Kidney (tissue), 14 donors: ENCODE measurements around the gene ABCC11. TPM values are rescaled to one million over a fixed set of nuclear protein-coding genes. Genes with fewer than 3 reads are reported as not detected.

ENCODE experiments used
- DNase-seq, 5 donors: peaks; one replicate each; pipeline ENCODE4 v3.0.0-alpha.2; 2013 to 2020
- FAIRE-seq: peaks from 2 replicates; lab custom pipeline; 2012; peaks lifted over from hg19 to GRCh38; lab: Jason Lieb, UNC
- H3K27ac ChIP-seq, 2 donors: one replicate each; pipeline ENCODE4 v1.7.0; 2013; ENCODE audit warnings: low read depth in 2 of 2, low read length in 2 of 2, inconsistent platforms in 1 of 2
- H3K27me3 ChIP-seq: one replicate; pipeline ENCODE4 v1.7.1; 2013; ENCODE audit warnings: low read length, inconsistent platforms; ENCODE audit not compliant: control insufficient read depth, insufficient read depth
- H3K36me3 ChIP-seq, 3 donors: one replicate each; pipeline versions ENCODE4 v1.7.0 to v1.7.1; 2013; ENCODE audit warnings: low read length in 3 of 3, control low read depth in 1 of 3, inconsistent platforms in 1 of 3; ENCODE audit not compliant: insufficient read depth in 3 of 3, control insufficient read depth in 2 of 3
- H3K4me1 ChIP-seq, 3 donors: one replicate each; pipeline versions ENCODE4 v1.7.0 to v1.7.1; 2013; ENCODE audit warnings: low read length in 3 of 3, inconsistent platforms in 1 of 3, low read depth in 1 of 3; ENCODE audit not compliant: control insufficient read depth in 2 of 3, insufficient read depth in 2 of 3
- H3K4me3 ChIP-seq, 3 donors: one replicate each; pipeline versions ENCODE4 v1.7.0 to v1.8.1; 2013; ENCODE audit warnings: low read length in 3 of 3, control low read depth in 1 of 3, inconsistent platforms in 1 of 3
- H3K9ac ChIP-seq, 3 donors: one replicate each; pipeline versions ENCODE4 v1.7.0 to v1.7.1; 2013; ENCODE audit warnings: low read length in 3 of 3, control low read depth in 1 of 3, inconsistent platforms in 1 of 3
- H3K9me3 ChIP-seq, 3 donors: one replicate each; pipeline versions ENCODE4 v1.7.0 to v1.7.1; 2013; ENCODE audit warnings: low read length in 3 of 3, control low read depth in 1 of 3, inconsistent platforms in 1 of 3; ENCODE audit not compliant: control insufficient read depth in 2 of 3, insufficient read depth in 1 of 3
- intact Hi-C: fragments of 100-400 bp; cut with DNase I; formaldehyde crosslinking; loops from one replicate; pipeline ENCODE4 v1.11.1; 2022
- polyA plus RNA-seq: library from polyadenylated mRNA; stranded (reverse); fragments of 350-450 nt; fragmentation: Illumina TruSeq; extraction: RNeasy Lipid Tissue Mini Kit (QIAGEN cat#74804); gene quantifications from one replicate; pipeline ENCODE4 v1.2.3, GENCODE V29; 2014; ENCODE audit warnings: low read depth, low replicate concordance; ENCODE audit not compliant: insufficient read depth
- total RNA-seq: library from RNA; stranded (reverse); fragmentation: NEBNext Ultra II Directional; extraction: Animal tissue kit (Norgen Biotek cat#: 25700); gene quantifications from one replicate; pipeline ENCODE4 v1.2.1, GENCODE V29; 2021
- TF ChIP-seq, protein P1 (sequence below): IDR thresholded peaks from 3 replicates; pipeline ENCODE4 v1.5.1; 2012; ENCODE audit warnings: mild to moderate bottlenecking, moderate library complexity, borderline replicate concordance; ENCODE audit not compliant: insufficient read depth; ENCODE audit errors: extremely low read depth
- donor health status: control.
- donor health status: control.
- donor health status: control.
- donor health status: control.
- donor health status: control.
- donor health status: DM: yes; HTN: yes; CAD: no.
- donor health status: Normal renal cell carcinoma (clear cell type).

Gene ABCC11
- total and polyA plus RNA-seq, 2 donors from 2014 or later: 0.09 TPM; not detected in 1

DNA sequence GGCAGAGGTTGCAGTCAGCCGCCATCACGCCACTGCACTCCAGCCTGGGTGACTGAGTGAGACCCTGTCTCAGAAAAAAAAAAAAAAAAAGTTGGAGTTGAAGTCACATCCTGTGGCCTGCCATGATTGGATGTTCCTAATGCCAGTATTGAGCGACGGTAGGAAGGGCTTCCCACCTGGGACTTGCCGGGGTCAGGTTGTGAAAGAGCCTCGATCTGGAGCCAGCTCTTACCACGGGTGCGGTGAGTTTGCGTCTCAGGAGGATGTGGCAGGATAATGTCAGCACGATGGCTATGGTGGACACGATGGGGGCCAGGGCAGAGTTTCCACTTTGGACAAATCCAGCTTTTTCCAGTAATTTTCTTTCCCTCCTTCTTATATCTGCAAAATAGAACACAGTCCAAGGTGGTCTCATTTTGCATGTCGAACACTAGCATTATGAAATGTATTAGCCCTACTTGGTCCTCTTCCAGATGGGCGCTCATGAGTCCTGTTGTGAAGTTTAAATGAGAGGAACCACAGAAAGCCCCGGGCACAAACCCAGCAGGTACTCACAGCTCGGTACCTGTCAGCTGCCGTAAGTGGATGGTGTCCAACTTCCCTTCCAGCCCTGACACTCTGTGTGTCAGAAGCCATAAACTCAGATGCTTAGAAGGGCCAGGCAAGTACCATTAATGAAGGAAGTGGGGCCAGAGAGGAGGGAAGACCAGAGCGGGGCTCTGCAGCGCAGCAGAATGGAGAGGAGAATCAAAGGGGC, 113.7 kb downstream of the ABCC11 start:
- DNase-seq: peak in 1 of 5 donors; percentile 29
- FAIRE-seq: no peak
- intact Hi-C loops: no loop called here
- Histone ChIP-seq H3K27me3 (no peaks in the 10 kb centered on the region), H3K4me3 (no peak overlapping the region), H3K9ac (no peak overlapping the region), H3K4me1 (peaks cover 0 to 5% (median 0%) of the 10 kb centered on the region in 3 donors), H3K27ac (no peak overlapping the region), H3K9me3 (no peaks in the 10 kb centered on the region), H3K36me3 (no peaks in the 10 kb centered on the region)
- TF ChIP-seq, protein P1, sequence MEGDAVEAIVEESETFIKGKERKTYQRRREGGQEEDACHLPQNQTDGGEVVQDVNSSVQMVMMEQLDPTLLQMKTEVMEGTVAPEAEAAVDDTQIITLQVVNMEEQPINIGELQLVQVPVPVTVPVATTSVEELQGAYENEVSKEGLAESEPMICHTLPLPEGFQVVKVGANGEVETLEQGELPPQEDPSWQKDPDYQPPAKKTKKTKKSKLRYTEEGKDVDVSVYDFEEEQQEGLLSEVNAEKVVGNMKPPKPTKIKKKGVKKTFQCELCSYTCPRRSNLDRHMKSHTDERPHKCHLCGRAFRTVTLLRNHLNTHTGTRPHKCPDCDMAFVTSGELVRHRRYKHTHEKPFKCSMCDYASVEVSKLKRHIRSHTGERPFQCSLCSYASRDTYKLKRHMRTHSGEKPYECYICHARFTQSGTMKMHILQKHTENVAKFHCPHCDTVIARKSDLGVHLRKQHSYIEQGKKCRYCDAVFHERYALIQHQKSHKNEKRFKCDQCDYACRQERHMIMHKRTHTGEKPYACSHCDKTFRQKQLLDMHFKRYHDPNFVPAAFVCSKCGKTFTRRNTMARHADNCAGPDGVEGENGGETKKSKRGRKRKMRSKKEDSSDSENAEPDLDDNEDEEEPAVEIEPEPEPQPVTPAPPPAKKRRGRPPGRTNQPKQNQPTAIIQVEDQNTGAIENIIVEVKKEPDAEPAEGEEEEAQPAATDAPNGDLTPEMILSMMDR: no peak

DNA sequence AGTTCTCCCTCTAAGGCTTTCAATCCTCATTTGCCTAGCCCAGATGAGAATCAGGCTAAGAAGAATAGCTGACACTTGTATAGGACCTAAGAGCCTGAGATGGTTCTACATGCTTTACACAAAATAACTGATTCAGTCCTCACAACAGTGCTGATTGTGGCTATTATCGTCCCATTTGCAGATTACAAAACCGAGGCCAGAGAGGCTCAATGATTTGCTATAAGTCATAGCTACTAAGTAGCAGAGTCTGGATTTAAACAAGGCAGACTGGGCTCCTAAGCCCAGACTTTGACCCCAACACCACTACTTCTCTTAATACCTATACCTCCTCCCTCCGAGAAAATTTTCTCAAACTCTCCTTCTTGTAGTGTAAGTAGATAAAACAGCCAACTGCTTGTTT, 114.6 kb downstream of the ABCC11 start:
- intact Hi-C loops: no loop called here
- no peaks in the 10 kb centered on the region for H3K9me3 ChIP-seq
- H3K27me3 ChIP-seq: no peaks in the 10 kb centered on the region
- H3K4me3 ChIP-seq: no peak overlapping the region
- H3K9ac ChIP-seq: no peak overlapping the region
- H3K36me3 ChIP-seq: no peaks in the 10 kb centered on the region
- H3K4me1 ChIP-seq: peaks cover 0 to 5% (median 0%) of the 10 kb centered on the region in 3 donors
- no peak for DNase-seq
- FAIRE-seq: no peak
- no peak overlapping the region for H3K27ac ChIP-seq
- TF ChIP-seq, protein P1: no peak

DNA sequence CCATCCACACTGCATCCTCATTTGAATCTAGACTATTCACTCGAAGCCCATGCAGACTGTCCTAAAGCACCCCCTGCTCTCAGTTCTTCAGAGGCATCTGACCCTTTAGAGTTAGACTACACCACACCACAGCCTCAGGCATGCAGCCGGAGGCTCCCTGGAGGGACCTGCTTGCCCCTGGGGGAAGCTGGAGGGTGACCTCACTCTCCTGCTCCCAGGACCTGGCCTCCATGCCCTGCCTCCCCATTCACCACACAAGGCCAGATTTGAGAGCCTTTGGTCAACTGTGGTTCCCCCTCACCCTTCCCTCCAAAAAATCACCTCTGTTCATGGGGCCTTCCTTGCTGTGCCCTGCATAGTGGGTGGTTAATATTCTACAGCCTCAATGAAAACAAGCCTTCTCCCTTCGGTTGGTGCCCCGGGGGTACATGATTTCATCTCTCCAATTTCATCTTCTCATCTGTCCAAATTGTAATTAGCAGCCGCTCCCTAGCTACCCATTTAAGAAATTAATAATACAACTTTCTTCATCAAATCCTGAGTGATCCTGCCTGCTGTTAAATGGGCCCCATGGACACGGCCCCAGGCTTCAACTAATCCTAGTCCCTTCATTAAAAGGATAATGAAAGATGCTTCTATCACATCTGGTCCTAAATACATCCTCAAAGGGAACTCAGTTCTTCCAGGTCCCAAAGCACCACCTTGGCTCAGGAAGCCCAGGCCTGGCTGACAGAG, 116.0 kb downstream of the ABCC11 start:
- no peaks in the 10 kb centered on the region for H3K4me1 ChIP-seq
- H3K4me3 ChIP-seq: no peak overlapping the region
- DNase-seq: peak in 1 of 5 donors; percentile 22
- H3K27ac ChIP-seq: no peak overlapping the region
- H3K36me3 ChIP-seq: no peaks in the 10 kb centered on the region
- H3K27me3 ChIP-seq: no peaks in the 10 kb centered on the region
- TF ChIP-seq, protein P1: no peak
- no peaks in the 10 kb centered on the region for H3K9me3 ChIP-seq
- intact Hi-C loops: no loop called here
- no peak overlapping the region for H3K9ac ChIP-seq
- no peak for FAIRE-seq
